K562 (cell line): Measurements from ENCODE around the gene CHCHD4. TPM values are rescaled to one million over a fixed set of nuclear protein-coding genes. Genes with fewer than 3 reads are reported as not detected.
A peak's percentile ranks its signal among the peaks of the same experiment; 100 is the strongest.

ENCODE experiments used
- BDP1 ChIP-seq: IDR thresholded peaks from 3 replicates; pipeline ENCODE4 v1.6.1; 2011; ENCODE audit not compliant: insufficient read length, insufficient read depth
- CBFA2T3 ChIP-seq: fragments of 450-650 bp; IDR thresholded peaks from 2 replicates; pipeline ENCODE4 v1.6.1; 2017
- ESRRA ChIP-seq: fragments of 450-650 bp; IDR thresholded peaks from 2 replicates; pipeline ENCODE4 v1.6.1; 2014; ENCODE audit warnings: low read depth, mild to moderate bottlenecking, moderate library complexity, borderline replicate concordance
- ETS2 ChIP-seq: IDR thresholded peaks from 2 replicates; pipeline ENCODE4 v1.6.1; 2016; ENCODE audit warnings: borderline replicate concordance, missing genetic modification characterization, mild to moderate bottlenecking, moderate library complexity, missing compliant biosample characterization; ENCODE audit not compliant: poor library complexity, severe bottlenecking
- GATA2 ChIP-seq: sonication (generic); formaldehyde crosslinking; IDR thresholded peaks from 2 replicates; pipeline ENCODE4 v1.4.0; 2020; ENCODE audit warnings: mild to moderate bottlenecking, missing genetic modification reagents
- HMGN3 ChIP-seq: IDR thresholded peaks from 2 replicates; pipeline ENCODE4 v1.6.1; 2011; ENCODE audit warnings: borderline replicate concordance, low read depth, mild to moderate bottlenecking, mixed read lengths, low read length; ENCODE audit not compliant: insufficient read length; ENCODE audit errors: extremely low read depth
- HNRNPK ChIP-seq: fragments of 200-400 bp; formaldehyde crosslinking; IDR thresholded peaks from one replicate; pipeline ENCODE4 v1.6.1; 2018; ENCODE audit warnings: mild to moderate bottlenecking, low read depth, low read length; ENCODE audit not compliant: poor library complexity, severe bottlenecking
- HOXB6 ChIP-seq: fragments of 250-450 bp; sonication (Bioruptor Pico); IDR thresholded peaks from 2 replicates; pipeline ENCODE4 v1.5.1; 2022; ENCODE audit warnings: mild to moderate bottlenecking, borderline replicate concordance
- L3MBTL2 ChIP-seq: fragments of 450-650 bp; IDR thresholded peaks from 2 replicates; pipeline ENCODE4 v1.6.1; 2016; ENCODE audit warnings: mild to moderate bottlenecking, moderate library complexity
- OTX1 ChIP-seq: fragments of 450-650 bp; formaldehyde crosslinking; IDR thresholded peaks from 2 replicates; pipeline ENCODE4 v1.4.0; 2022; ENCODE audit warnings: mild to moderate bottlenecking
- PML ChIP-seq: IDR thresholded peaks from 2 replicates; pipeline ENCODE4 v1.6.1; 2012; ENCODE audit warnings: low read length, inconsistent platforms
- PURB ChIP-seq: sonication (generic); formaldehyde crosslinking; IDR thresholded peaks from 2 replicates; pipeline ENCODE4 v1.9.0; 2021; ENCODE audit warnings: low read depth, mild to moderate bottlenecking, missing genetic modification reagents
- RBM17 ChIP-seq: fragments of 200-400 bp; formaldehyde crosslinking; IDR thresholded peaks from 2 replicates; pipeline ENCODE4 v1.6.1; 2017; ENCODE audit warnings: low read depth, mild to moderate bottlenecking, low read length, borderline replicate concordance
- RFX1 ChIP-seq: fragments of 450-650 bp; IDR thresholded peaks from 2 replicates; pipeline ENCODE4 v1.6.1; 2016; ENCODE audit warnings: mild to moderate bottlenecking, moderate library complexity
- SIN3A ChIP-seq, 2 experiments: fragments of 150-350 bp in 1 of 2; IDR thresholded peaks; 2 replicates each; pipeline ENCODE4 v1.6.1; 2011 to 2016; ENCODE audit warnings: borderline replicate concordance in 2 of 2, low read depth in 2 of 2, low read length in 2 of 2, mild to moderate bottlenecking in 2 of 2, moderate library complexity in 2 of 2; ENCODE audit not compliant: control insufficient read depth in 1 of 2
- TARDBP ChIP-seq: fragments of 450-650 bp; IDR thresholded peaks from 2 replicates; pipeline ENCODE4 v1.6.1; 2016
- THRAP3 ChIP-seq: fragments of 450-650 bp; IDR thresholded peaks from 2 replicates; pipeline ENCODE4 v1.6.1; 2016; ENCODE audit warnings: mild to moderate bottlenecking, inconsistent platforms, borderline replicate concordance
- XRCC5 ChIP-seq: fragments of 200-400 bp; formaldehyde crosslinking; IDR thresholded peaks from 2 replicates; pipeline ENCODE4 v1.6.1; 2017; ENCODE audit warnings: low read depth, mild to moderate bottlenecking, low read length
- ZNF146 ChIP-seq: IDR thresholded peaks from one replicate; pipeline ENCODE4 v1.6.1; 2018; ENCODE audit warnings: missing compliant biosample characterization; ENCODE audit not compliant: unreplicated experiment
- ZNF583 ChIP-seq: fragments of 250-450 bp; sonication (Bioruptor Pico); IDR thresholded peaks from 2 replicates; pipeline ENCODE4 v1.4.0; 2020
- polyA plus RNA-seq, 8 experiments: library from polyadenylated mRNA; depleted of rRNA in 4 of 8; stranded (reverse) in 5 of 8; unstranded in 3 of 8; fragments of >200 nt; fragmentation: Nextera tagmentation in 2 of 8; fragmentation: Illumina TruSeq in 1 of 8; extraction: Ambion mirVana in 2 of 8; extraction: Trizol in 1 of 8; gene quantifications; 2 replicates each; pipeline versions ENCODE4 v1.2.1 to v1.2.3, GENCODE V29; 2011 to 2014; ENCODE audit warnings: inconsistent platforms in 1 of 8, missing spikeins in 1 of 8
- total RNA-seq, 7 experiments: library from RNA; depleted of rRNA in 6 of 7; stranded (reverse); fragments of >200 nt in 6 of 7; fragmentation: Illumina TruSeq in 2 of 7; extraction: Trizol in 2 of 7; gene quantifications; 2 replicates each; pipeline versions ENCODE4 v1.2.1 to v1.2.3, GENCODE V29; 2011 to 2021; ENCODE audit warnings: low replicate concordance in 1 of 7
- TF ChIP-seq, protein P1 (sequence below), 3 experiments: IDR thresholded peaks in 2 of 3; conservative IDR thresholded peaks in 1 of 3; 2 replicates each; pipeline ENCODE4 v1.5.1; 2011 to 2012; ENCODE audit warnings: low read length in 3 of 3, mild to moderate bottlenecking in 3 of 3, control low read depth in 2 of 3, improper control_type of control experiment in 1 of 3, inconsistent platforms in 1 of 3, low read depth in 1 of 3, mixed read lengths in 1 of 3, moderate library complexity in 1 of 3; ENCODE audit not compliant: insufficient read depth in 2 of 3
- TF ChIP-seq, protein P2 (sequence below): IDR thresholded peaks from 2 replicates; pipeline ENCODE4 v1.6.1; 2016; ENCODE audit warnings: missing genetic modification characterization, missing compliant biosample characterization
- TF ChIP-seq, protein P3 (sequence below): fragments of 250-450 bp; sonication (Bioruptor Pico); IDR thresholded peaks from 2 replicates; pipeline ENCODE4 v1.5.0; 2022; ENCODE audit warnings: mild to moderate bottlenecking

The CHCHD4 gene
- total and polyA plus RNA-seq, 9 of the 15 experiments (the other 6 are each of a cell fraction or from before 2014, with no cell fraction given), result 55.4 to 225 (median 77.2) TPM

DNA sequence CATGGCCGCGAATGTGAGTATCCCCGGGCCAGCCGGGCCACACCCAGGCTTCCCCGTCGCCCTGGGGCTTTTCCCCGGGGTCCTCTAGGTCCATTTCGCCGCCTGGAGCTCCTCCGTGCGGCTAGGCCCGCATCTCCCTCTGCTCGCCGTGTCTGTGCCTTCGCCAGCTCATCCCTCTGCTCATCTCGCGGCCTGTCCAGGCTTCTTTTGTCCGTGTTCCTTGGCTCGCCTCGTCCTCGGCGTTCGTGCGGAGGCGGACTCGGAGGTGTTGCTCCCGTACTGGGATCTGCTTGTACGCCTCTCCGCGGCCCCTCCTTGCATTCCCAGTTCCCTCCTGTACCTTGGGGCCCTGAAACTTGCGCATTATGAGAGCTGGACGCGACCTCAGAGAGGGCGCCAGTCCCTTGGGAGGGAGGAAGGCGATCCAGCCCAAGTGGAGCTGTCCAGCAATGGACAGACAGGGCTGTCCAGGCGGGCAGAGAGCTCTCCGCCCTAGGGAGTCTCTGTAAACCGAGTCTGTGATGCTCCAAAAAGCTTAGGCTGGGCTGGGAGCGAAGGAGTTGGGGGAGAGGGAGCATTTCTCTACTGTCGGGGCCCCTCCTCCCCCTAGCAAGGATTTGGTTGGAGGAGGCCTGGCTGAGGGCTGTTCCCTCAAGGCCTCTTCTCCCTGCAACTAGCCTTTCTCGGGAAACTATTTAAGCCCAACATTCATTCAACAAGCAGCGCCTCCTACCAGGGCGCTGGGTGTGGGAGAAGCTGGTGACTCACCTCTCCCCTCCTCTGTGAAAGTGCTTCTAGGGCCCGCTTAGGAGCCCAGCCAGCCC is 735 bp upstream of the CHCHD4 start (continued):
- no peak for TF ChIP-seq ETS2
- TF ChIP-seq HNRNPK, result no peak
- TF ChIP-seq XRCC5, result no peak
- TF ChIP-seq TARDBP, result no peak
- TF ChIP-seq PML, result no peak
- no peak for TF ChIP-seq RBM17
- TF ChIP-seq ESRRA, result no peak
- TF ChIP-seq BDP1, result no peak
- TF ChIP-seq, protein P1, sequence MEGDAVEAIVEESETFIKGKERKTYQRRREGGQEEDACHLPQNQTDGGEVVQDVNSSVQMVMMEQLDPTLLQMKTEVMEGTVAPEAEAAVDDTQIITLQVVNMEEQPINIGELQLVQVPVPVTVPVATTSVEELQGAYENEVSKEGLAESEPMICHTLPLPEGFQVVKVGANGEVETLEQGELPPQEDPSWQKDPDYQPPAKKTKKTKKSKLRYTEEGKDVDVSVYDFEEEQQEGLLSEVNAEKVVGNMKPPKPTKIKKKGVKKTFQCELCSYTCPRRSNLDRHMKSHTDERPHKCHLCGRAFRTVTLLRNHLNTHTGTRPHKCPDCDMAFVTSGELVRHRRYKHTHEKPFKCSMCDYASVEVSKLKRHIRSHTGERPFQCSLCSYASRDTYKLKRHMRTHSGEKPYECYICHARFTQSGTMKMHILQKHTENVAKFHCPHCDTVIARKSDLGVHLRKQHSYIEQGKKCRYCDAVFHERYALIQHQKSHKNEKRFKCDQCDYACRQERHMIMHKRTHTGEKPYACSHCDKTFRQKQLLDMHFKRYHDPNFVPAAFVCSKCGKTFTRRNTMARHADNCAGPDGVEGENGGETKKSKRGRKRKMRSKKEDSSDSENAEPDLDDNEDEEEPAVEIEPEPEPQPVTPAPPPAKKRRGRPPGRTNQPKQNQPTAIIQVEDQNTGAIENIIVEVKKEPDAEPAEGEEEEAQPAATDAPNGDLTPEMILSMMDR (IDR thresholded peaks at IDR 0.05 in 2 of 3, conservative IDR thresholded peaks at IDR 0.05 in 1 of 3; ENCODE audit: insufficient read depth in 2 of 3, low read depth in 1 of 3, low read length in 3 of 3), result peak in 2 of 3 experiments; percentile 23 to 40; a peak in 2 of 6 replicates
- no peak; the same call in 1 of the 2 replicates for TF ChIP-seq L3MBTL2
- TF ChIP-seq GATA2 (CRISPR knock-in tag), result no peak
- TF ChIP-seq RFX1, result no peak
- TF ChIP-seq THRAP3, result no peak; the same call in 1 of the 2 replicates
- peak; percentile 69 to 97; a peak in 3 of 4 replicates for TF ChIP-seq SIN3A (IDR thresholded peaks at IDR 0.05; ENCODE audit: borderline replicate concordance in 2 of 2, control insufficient read depth in 1 of 2, low read depth in 2 of 2, low read length in 2 of 2)
- TF ChIP-seq, protein P2, sequence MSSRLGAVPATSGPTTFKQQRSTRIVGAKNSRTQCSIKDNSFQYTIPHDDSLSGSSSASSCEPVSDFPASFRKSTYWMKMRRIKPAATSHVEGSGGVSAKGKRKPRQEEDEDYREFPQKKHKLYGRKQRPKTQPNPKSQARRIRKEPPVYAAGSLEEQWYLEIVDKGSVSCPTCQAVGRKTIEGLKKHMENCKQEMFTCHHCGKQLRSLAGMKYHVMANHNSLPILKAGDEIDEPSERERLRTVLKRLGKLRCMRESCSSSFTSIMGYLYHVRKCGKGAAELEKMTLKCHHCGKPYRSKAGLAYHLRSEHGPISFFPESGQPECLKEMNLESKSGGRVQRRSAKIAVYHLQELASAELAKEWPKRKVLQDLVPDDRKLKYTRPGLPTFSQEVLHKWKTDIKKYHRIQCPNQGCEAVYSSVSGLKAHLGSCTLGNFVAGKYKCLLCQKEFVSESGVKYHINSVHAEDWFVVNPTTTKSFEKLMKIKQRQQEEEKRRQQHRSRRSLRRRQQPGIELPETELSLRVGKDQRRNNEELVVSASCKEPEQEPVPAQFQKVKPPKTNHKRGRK (tag), result peak; percentile 63; the same call in 1 of the 2 replicates
- peak; percentile 47; the same call in 1 of the 2 replicates for TF ChIP-seq ZNF583
- TF ChIP-seq, protein P3, sequence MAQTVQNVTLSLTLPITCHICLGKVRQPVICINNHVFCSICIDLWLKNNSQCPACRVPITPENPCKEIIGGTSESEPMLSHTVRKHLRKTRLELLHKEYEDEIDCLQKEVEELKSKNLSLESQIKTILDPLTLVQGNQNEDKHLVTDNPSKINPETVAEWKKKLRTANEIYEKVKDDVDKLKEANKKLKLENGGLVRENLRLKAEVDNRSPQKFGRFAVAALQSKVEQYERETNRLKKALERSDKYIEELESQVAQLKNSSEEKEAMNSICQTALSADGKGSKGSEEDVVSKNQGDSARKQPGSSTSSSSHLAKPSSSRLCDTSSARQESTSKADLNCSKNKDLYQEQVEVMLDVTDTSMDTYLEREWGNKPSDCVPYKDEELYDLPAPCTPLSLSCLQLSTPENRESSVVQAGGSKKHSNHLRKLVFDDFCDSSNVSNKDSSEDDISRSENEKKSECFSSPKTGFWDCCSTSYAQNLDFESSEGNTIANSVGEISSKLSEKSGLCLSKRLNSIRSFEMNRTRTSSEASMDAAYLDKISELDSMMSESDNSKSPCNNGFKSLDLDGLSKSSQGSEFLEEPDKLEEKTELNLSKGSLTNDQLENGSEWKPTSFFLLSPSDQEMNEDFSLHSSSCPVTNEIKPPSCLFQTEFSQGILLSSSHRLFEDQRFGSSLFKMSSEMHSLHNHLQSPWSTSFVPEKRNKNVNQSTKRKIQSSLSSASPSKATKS (CRISPR knock-in tag), result no peak
- no peak for TF ChIP-seq PURB (CRISPR knock-in tag)
- TF ChIP-seq HMGN3, result no peak
- TF ChIP-seq HOXB6 (CRISPR knock-in tag), result no peak
- no peak for TF ChIP-seq ZNF146 (CRISPR knock-in tag)
- TF ChIP-seq OTX1 (CRISPR knock-in tag), result no peak
- no peak for TF ChIP-seq CBFA2T3
